LNCAP (cell line): ENCODE results near the gene RNU6-8.

ENCODE experiments used
- TF ChIP-seq, protein P1 (sequence below): fragments of 450-650 bp; IDR thresholded peaks from 2 replicates; pipeline ENCODE4 v1.5.1; 2017; ENCODE audit warnings: mild to moderate bottlenecking

The RNU6-8 gene

GRCh38 chr14:32202998-32203882 is at the start of gene RNU6-8:
Gene RNU6-8, minus strand, starts transcription at chr14:32203269.
- TF ChIP-seq, protein P1, sequence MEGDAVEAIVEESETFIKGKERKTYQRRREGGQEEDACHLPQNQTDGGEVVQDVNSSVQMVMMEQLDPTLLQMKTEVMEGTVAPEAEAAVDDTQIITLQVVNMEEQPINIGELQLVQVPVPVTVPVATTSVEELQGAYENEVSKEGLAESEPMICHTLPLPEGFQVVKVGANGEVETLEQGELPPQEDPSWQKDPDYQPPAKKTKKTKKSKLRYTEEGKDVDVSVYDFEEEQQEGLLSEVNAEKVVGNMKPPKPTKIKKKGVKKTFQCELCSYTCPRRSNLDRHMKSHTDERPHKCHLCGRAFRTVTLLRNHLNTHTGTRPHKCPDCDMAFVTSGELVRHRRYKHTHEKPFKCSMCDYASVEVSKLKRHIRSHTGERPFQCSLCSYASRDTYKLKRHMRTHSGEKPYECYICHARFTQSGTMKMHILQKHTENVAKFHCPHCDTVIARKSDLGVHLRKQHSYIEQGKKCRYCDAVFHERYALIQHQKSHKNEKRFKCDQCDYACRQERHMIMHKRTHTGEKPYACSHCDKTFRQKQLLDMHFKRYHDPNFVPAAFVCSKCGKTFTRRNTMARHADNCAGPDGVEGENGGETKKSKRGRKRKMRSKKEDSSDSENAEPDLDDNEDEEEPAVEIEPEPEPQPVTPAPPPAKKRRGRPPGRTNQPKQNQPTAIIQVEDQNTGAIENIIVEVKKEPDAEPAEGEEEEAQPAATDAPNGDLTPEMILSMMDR = no peak

DNA sequence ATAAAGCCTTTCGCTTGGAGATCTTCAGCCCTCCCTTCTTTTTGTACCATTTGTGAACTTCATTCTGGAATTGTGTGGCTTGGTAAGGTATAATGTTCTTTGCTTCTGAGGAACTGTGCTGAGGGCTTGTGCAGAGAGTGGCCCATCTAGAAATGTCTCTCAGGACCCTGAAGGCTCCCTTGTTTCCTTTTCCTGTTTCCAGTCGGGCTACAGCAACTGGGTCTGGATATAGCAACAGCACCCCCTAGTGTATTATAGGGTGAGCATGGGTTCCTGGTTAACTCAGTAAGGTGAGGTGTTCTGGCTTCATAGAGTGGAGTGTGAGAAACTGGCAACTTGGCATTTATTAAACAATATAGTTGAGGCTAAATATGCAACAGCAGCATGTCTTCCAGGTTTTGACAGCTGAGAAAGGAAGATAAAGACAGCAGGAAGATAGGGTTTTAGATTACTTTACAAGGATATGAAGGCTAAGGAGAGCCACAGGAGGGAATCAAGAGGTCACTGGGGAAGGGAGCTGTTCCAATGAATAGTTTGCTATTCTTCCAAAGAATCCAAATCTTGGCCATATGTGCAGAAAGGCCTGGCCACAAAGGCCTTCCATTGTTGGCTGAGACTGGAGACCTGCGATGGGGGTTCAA is 49.1 kb upstream of the RNU6-8 start:
- TF ChIP-seq, protein P1 = peak; percentile 84

DNA sequence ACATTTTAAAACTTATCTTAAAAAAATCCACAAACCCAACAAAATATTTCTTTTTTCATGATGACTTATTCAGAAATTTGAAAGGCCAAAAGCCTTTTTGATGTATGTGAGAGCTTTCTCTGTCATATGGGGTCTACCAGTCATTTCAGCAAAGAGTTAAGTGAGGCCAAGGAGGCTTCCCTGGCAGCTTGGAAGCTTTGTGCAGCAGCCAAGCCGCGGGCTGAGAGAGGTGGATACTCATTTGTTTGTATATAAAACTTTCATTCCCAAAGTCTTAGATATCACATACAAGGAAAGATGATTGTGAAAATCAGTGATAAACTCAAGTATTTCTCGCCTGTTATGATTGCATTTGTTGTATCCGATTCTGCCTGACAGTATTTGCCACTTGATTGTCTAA is 48.5 kb upstream of the RNU6-8 start:
- TF ChIP-seq, protein P1 = no peak

DNA sequence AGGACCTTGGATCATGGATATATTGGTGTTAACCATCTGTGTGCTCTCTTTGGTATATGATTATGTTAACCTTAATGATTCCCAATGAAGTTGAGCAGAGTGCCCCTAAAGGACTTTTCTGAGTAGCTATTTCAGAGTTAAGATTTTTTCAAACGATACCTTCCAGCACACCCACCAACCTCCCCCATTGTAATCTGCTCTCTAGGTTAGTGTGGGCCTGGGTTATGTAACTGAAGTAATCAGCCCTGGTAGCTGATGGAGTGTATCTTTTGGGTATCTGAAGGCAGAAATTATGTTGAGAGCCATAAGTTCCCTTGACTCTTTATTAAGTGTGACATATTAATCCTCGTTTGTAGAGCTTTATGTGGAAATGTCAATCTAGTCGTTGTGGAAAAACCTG is 47.6 kb upstream of the RNU6-8 start:
- TF ChIP-seq, protein P1 = no peak

- TF ChIP-seq, protein P1 = no peak
Measured at GRCh38 chr14:32249780-32250179, 46.7 kb upstream of the RNU6-8 start.

GRCh38 chr14:32249371-32249770 is 46.3 kb upstream of the RNU6-8 start:
- TF ChIP-seq, protein P1 = no peak

- TF ChIP-seq, protein P1 = no peak
Measured at GRCh38 chr14:32246751-32247150, 43.7 kb upstream of the RNU6-8 start.
